A673 (cell line): ENCODE measurements around the gene CDC45.

ENCODE experiments used
- CTCF ChIP-seq: fragments of 300-800, 200-600 bp; sonication (generic); conservative IDR thresholded peaks from 2 replicates; pipeline ENCODE4 v1.5.1; 2017; ENCODE audit warnings: low read depth, mild to moderate bottlenecking, antibody characterized with exemption, low read length, moderate library complexity, mixed read lengths
- EZH2 ChIP-seq: fragments of 200-600 bp; sonication (generic); IDR thresholded peaks from 2 replicates; pipeline ENCODE4 v1.6.1; 2017; ENCODE audit warnings: borderline replicate concordance, low read depth, mild to moderate bottlenecking, mixed read lengths, antibody characterized with exemption, low read length; ENCODE audit not compliant: poor library complexity, severe bottlenecking

GRCh38 chr22:19492504-19493174 is 12.9 kb downstream of the CDC45 start:
- TF ChIP-seq CTCF (no peak), EZH2 (no peak)
